HEK293 (cell line): ENCODE results near the gene PTPRN2.

Experiments
- CTCF ChIA-PET: fragments of 350-600 bp; formaldehyde crosslinking; extraction: SDS; loops from one replicate; lab custom pipeline; 2021; ENCODE audit warnings: antibody characterized with exemption; lab: Yijun Ruan, JAX
- POLR2A ChIA-PET: fragments of 300-600 bp; formaldehyde crosslinking; extraction: SDS; loops from one replicate; lab custom pipeline; 2020; ENCODE audit warnings: antibody characterized with exemption, inconsistent platforms; lab: Yijun Ruan, JAX
- H3K27ac ChIP-seq: fragments of 200-500 bp; sonication (Bioruptor generic); 2 replicates; pipeline ENCODE4 v1.5.1; 2014; ENCODE audit warnings: low read depth, low read length, control low read depth, inconsistent platforms; ENCODE audit errors: extremely low read depth
- H3K36me3 ChIP-seq, 2 experiments: fragments of 200-500 bp in 1 of 2; sonication (Bioruptor generic) in 1 of 2; 1 replicate in 1 of 2; 2 replicates in 1 of 2; pipeline ENCODE4 v1.5.1; 2014 to 2017; ENCODE audit warnings: inconsistent platforms in 2 of 2, low read length in 2 of 2; ENCODE audit not compliant: control insufficient read depth in 2 of 2, insufficient read depth in 1 of 2
- H3K4me1 ChIP-seq: fragments of 200-500 bp; sonication (Bioruptor generic); 2 replicates; pipeline ENCODE4 v1.5.1; 2014; ENCODE audit warnings: mild to moderate bottlenecking, low read length, inconsistent platforms; ENCODE audit not compliant: control insufficient read depth, insufficient read depth
- H3K4me3 ChIP-seq: 2 replicates; pipeline ENCODE4 v1.5.1; 2011; ENCODE audit warnings: low read depth, mild to moderate bottlenecking, control low read depth, low read length, moderate library complexity
- H3K9me3 ChIP-seq: fragments of 200-500 bp; sonication (Bioruptor generic); 2 replicates; pipeline ENCODE4 v1.5.1; 2014; ENCODE audit warnings: low read depth, low read length, inconsistent platforms; ENCODE audit not compliant: control insufficient read depth, insufficient read depth
- HOXD13 ChIP-seq: sonication (generic); formaldehyde crosslinking; IDR thresholded peaks from 2 replicates; pipeline ENCODE4 v1.8.0; 2022; ENCODE audit warnings: missing genetic modification reagents, borderline replicate concordance
- KLF10 ChIP-seq: fragments of 450-650 bp; IDR thresholded peaks from 2 replicates; pipeline ENCODE4 v1.5.1; 2018; ENCODE audit warnings: missing biosample characterization, mild to moderate bottlenecking, missing genetic modification characterization
- KLF16 ChIP-seq: fragments of 450-650 bp; formaldehyde crosslinking; IDR thresholded peaks from 2 replicates; pipeline ENCODE4 v1.5.1; 2017; ENCODE audit warnings: missing biosample characterization, missing genetic modification characterization
- KLF7 ChIP-seq: fragments of 450-650 bp; formaldehyde crosslinking; IDR thresholded peaks from 2 replicates; pipeline ENCODE4 v1.5.1; 2016; ENCODE audit warnings: missing biosample characterization, missing genetic modification characterization, borderline replicate concordance
- RBAK ChIP-seq: fragments of 450-650 bp; formaldehyde crosslinking; IDR thresholded peaks from 2 replicates; pipeline ENCODE4 v1.5.1; 2016; ENCODE audit warnings: missing biosample characterization, missing genetic modification characterization
- SCRT2 ChIP-seq: fragments of 450-650 bp; formaldehyde crosslinking; IDR thresholded peaks from 2 replicates; pipeline ENCODE4 v1.5.1; 2016; ENCODE audit warnings: missing biosample characterization, missing genetic modification characterization
- ZBTB1 ChIP-seq: fragments of 450-650 bp; formaldehyde crosslinking; IDR thresholded peaks from 2 replicates; pipeline ENCODE4 v1.5.1; 2016; ENCODE audit warnings: missing biosample characterization, missing genetic modification characterization
- ZBTB11 ChIP-seq: fragments of 450-650 bp; formaldehyde crosslinking; conservative IDR thresholded peaks from 2 replicates; pipeline ENCODE4 v1.5.1; 2016; ENCODE audit warnings: low read depth, missing biosample characterization, missing genetic modification characterization
- ZBTB17 ChIP-seq: fragments of 450-650 bp; formaldehyde crosslinking; IDR thresholded peaks from 2 replicates; pipeline ENCODE4 v1.5.1; 2016; ENCODE audit warnings: missing biosample characterization, missing genetic modification characterization
- ZBTB21 ChIP-seq: fragments of 450-650 bp; formaldehyde crosslinking; IDR thresholded peaks from 2 replicates; pipeline ENCODE4 v1.5.1; 2017; ENCODE audit warnings: missing biosample characterization, missing genetic modification characterization
- ZBTB8A ChIP-seq: fragments of 450-650 bp; formaldehyde crosslinking; IDR thresholded peaks from 2 replicates; pipeline ENCODE4 v1.5.1; 2016; ENCODE audit warnings: missing biosample characterization, missing genetic modification characterization
- ZNF18 ChIP-seq: fragments of 450-650 bp; formaldehyde crosslinking; IDR thresholded peaks from 2 replicates; pipeline ENCODE4 v1.5.1; 2016; ENCODE audit warnings: missing biosample characterization, missing genetic modification characterization
- ZNF2 ChIP-seq: fragments of 450-650 bp; formaldehyde crosslinking; IDR thresholded peaks from 2 replicates; pipeline ENCODE4 v1.5.1; 2016; ENCODE audit warnings: missing biosample characterization, missing genetic modification characterization
- ZNF248 ChIP-seq: fragments of 450-650 bp; formaldehyde crosslinking; IDR thresholded peaks from 2 replicates; pipeline ENCODE4 v1.5.1; 2017; ENCODE audit warnings: missing biosample characterization, missing genetic modification characterization
- ZNF26 ChIP-seq: fragments of 450-650 bp; formaldehyde crosslinking; IDR thresholded peaks from 2 replicates; pipeline ENCODE4 v1.5.1; 2016; ENCODE audit warnings: missing biosample characterization, missing genetic modification characterization
- ZNF266 ChIP-seq: fragments of 450-650 bp; formaldehyde crosslinking; IDR thresholded peaks from 2 replicates; pipeline ENCODE4 v1.5.1; 2016; ENCODE audit warnings: missing biosample characterization, missing genetic modification characterization, low read depth
- ZNF660 ChIP-seq: fragments of 450-650 bp; IDR thresholded peaks from 2 replicates; pipeline ENCODE4 v1.5.1; 2018; ENCODE audit warnings: missing biosample characterization, mild to moderate bottlenecking, missing genetic modification characterization
- ZNF747 ChIP-seq: fragments of 450-650 bp; formaldehyde crosslinking; IDR thresholded peaks from 2 replicates; pipeline ENCODE4 v1.5.1; 2016; ENCODE audit warnings: missing biosample characterization, missing genetic modification characterization
- ZSCAN16 ChIP-seq: fragments of 450-650 bp; formaldehyde crosslinking; IDR thresholded peaks from 2 replicates; pipeline ENCODE4 v1.5.1; 2016; ENCODE audit warnings: missing biosample characterization, missing genetic modification characterization

The PTPRN2 gene

GRCh38 chr7:158401295-158401694 is 186.3 kb downstream of the PTPRN2 start:
- Histone ChIP-seq H3K27ac (no peak overlapping the region), H3K4me3 (no peak overlapping the region), H3K36me3 (no peaks in the 10 kb centered on the region), H3K9me3 (no peaks in the 10 kb centered on the region), H3K4me1 (no peaks in the 10 kb centered on the region)
- TF ChIP-seq ZBTB1 (tag by site-specific recombination) (no peak), ZNF266 (tag by site-specific recombination) (no peak), KLF10 (tag by site-specific recombination) (no peak), ZNF747 (tag by site-specific recombination) (no peak), ZNF26 (no peak), ZBTB21 (tag by site-specific recombination) (no peak), ZNF2 (tag by site-specific recombination) (no peak), ZNF18 (tag by site-specific recombination) (no peak), ZBTB17 (tag by site-specific recombination) (no peak), ZNF248 (tag by site-specific recombination) (no peak), HOXD13 (CRISPR knock-in tag) (no peak)
- ChIA-PET CTCF (interaction anchor here (0.6 kb wide), 1 partner anchor 47 kb away, joined by 3 read pairs; no protein-coding TSS in a partner anchor), POLR2A (no interaction called here)

- H3K4me1 ChIP-seq: no peaks in the 10 kb centered on the region
- CTCF ChIA-PET: no interaction called here
- H3K36me3 ChIP-seq: no peaks in the 10 kb centered on the region
- TF ChIP-seq RBAK (no peak), ZBTB8A (tag by site-specific recombination) (no peak), ZSCAN16 (tag by site-specific recombination) (no peak), ZNF660 (tag by site-specific recombination) (no peak), KLF16 (tag by site-specific recombination) (no peak), SCRT2 (no peak), ZNF266 (tag by site-specific recombination) (no peak), ZBTB11 (tag by site-specific recombination) (no peak), KLF7 (tag by site-specific recombination) (no peak)
- TF ChIP-seq, all 188 proteins: peak for 0
- POLR2A ChIA-PET: no interaction called here
- no peak overlapping the region for H3K4me3 ChIP-seq
- no peaks in the 10 kb centered on the region for H3K9me3 ChIP-seq
- H3K27ac ChIP-seq: no peak overlapping the region
Observed at GRCh38 chr7:158400601-158401225, 186.9 kb downstream of the PTPRN2 start.
